HCT116 (cell line): ENCODE results near the gene NUMA1. TPM values are rescaled to one million over a fixed set of nuclear protein-coding genes. Genes with fewer than 3 reads are reported as not detected.
A peak's percentile ranks its signal among the peaks of the same experiment; 100 is the strongest.

ENCODE experiments used
- ATAC-seq: fragments of 200-7000 bp; cut with Tn5 transposase; 2 replicates; pipeline ENCODE4 v1.9.1; 2020; ENCODE audit warnings: mild to moderate bottlenecking, moderate library complexity
- BruUV-seq: library from RNA; stranded (reverse); fragments of 400-500 nt; replicated peaks from 2 replicates; lab custom pipeline; 2021; lab: Mats Ljungman, UMichigan
- CTCF ChIA-PET: fragments of 300-600 bp; sonication (Branson Sonifier 250); formaldehyde crosslinking; loops from one replicate; lab custom pipeline; 2021; ENCODE audit warnings: antibody characterized with exemption; lab: Charles Lee
- POLR2A ChIA-PET: fragments of 300-600, 350-600 bp; sonication (Branson Sonifier 250); formaldehyde crosslinking; loops from one replicate; lab custom pipeline; 2021; ENCODE audit warnings: antibody characterized with exemption; lab: Charles Lee
- RAD21 ChIA-PET, 2 experiments: fragments of 300-600 bp; sonication (Branson Sonifier 250); formaldehyde crosslinking; loops; one replicate each; lab custom pipeline; 2023; ENCODE audit warnings: low total read pairs in 2 of 2; ENCODE audit not compliant: uncharacterized antibody in 2 of 2, unreplicated experiment in 2 of 2, low non-redundant PET in 1 of 2; lab: Charles Lee
- DNase-seq: peaks from one replicate; pipeline ENCODE4 v3.0.0-alpha.2; 2010; ENCODE audit warnings: low read depth, low spot score
- H2AFZ ChIP-seq: fragments of 200-600 bp; shearing (Covaris generic), sonication (generic); 2 replicates; pipeline ENCODE4 v1.6.1; 2017; ENCODE audit warnings: low read depth, mixed run types, mixed read lengths, antibody characterized with exemption, low read length; ENCODE audit not compliant: poor library complexity, severe bottlenecking
- H3K27ac ChIP-seq: 2 replicates; pipeline ENCODE4 v1.5.1; 2012; ENCODE audit warnings: low read depth, low read length
- H3K27me3 ChIP-seq: fragments of 200-600 bp; sonication (generic); 2 replicates; pipeline ENCODE4 v1.6.1; 2016; ENCODE audit warnings: mixed run types, low read length, mixed read lengths; ENCODE audit not compliant: insufficient read depth
- H3K36me3 ChIP-seq, 2 experiments: fragments of 200-500 bp in 1 of 2; fragments of 200-600 bp in 1 of 2; sonication (Bioruptor generic) in 1 of 2; sonication (generic) in 1 of 2; 2 replicates each; pipeline versions ENCODE4 v1.5.1 to v1.6.1; 2014 to 2016; ENCODE audit warnings: low read length in 2 of 2, inconsistent platforms in 1 of 2, mixed read lengths in 1 of 2, mixed run types in 1 of 2; ENCODE audit not compliant: insufficient read depth in 2 of 2, control insufficient read depth in 1 of 2
- H3K4me1 ChIP-seq, 2 experiments: fragments of 200-600 bp in 1 of 2; sonication (generic) in 1 of 2; 2 replicates each; pipeline versions ENCODE4 v1.5.1 to v1.6.1; 2012 to 2017; ENCODE audit warnings: low read length in 2 of 2, inconsistent platforms in 1 of 2, mild to moderate bottlenecking in 1 of 2, mixed read lengths in 1 of 2, mixed run types in 1 of 2, moderate library complexity in 1 of 2; ENCODE audit not compliant: insufficient read depth in 2 of 2, control insufficient read depth in 1 of 2
- H3K4me2 ChIP-seq: fragments of 200-600 bp; sonication (generic); 2 replicates; pipeline ENCODE4 v1.6.1; 2017; ENCODE audit warnings: mixed run types, low read length, mixed read lengths
- H3K4me3 ChIP-seq, 2 experiments: fragments of 200-600 bp in 1 of 2; sonication (generic) in 1 of 2; replicated peaks in 1 of 2; 2 replicates each; pipeline ENCODE4 v1.5.1; 2011 to 2016; ENCODE audit warnings: low read length in 2 of 2, control low read depth in 1 of 2, low read depth in 1 of 2, mild to moderate bottlenecking in 1 of 2, mixed read lengths in 1 of 2, mixed run types in 1 of 2
- H3K79me2 ChIP-seq: fragments of 200-600 bp; sonication (generic); 2 replicates; pipeline ENCODE4 v1.6.1; 2017; ENCODE audit warnings: mild to moderate bottlenecking, mixed run types, low read length, moderate library complexity, mixed read lengths; ENCODE audit not compliant: insufficient read depth
- H3K9ac ChIP-seq: fragments of 200-600 bp; sonication (generic); 2 replicates; pipeline ENCODE4 v1.6.1; 2016; ENCODE audit warnings: low read length, mixed read lengths
- H3K9me2 ChIP-seq: fragments of 200-600 bp; sonication (generic), shearing (Covaris generic); 2 replicates; pipeline ENCODE4 v1.6.1; 2017; ENCODE audit warnings: mixed run types, mild to moderate bottlenecking, moderate library complexity; ENCODE audit not compliant: insufficient read depth
- H3K9me3 ChIP-seq, 2 experiments: fragments of 200-500 bp in 1 of 2; fragments of 200-600 bp in 1 of 2; sonication (Bioruptor generic) in 1 of 2; sonication (generic) in 1 of 2; 2 replicates each; pipeline ENCODE4 v1.6.1; 2014 to 2017; ENCODE audit warnings: low read length in 2 of 2, mixed read lengths in 2 of 2, inconsistent platforms in 1 of 2, low read depth in 1 of 2, mild to moderate bottlenecking in 1 of 2, mixed run types in 1 of 2, moderate library complexity in 1 of 2; ENCODE audit not compliant: control insufficient read depth in 1 of 2, insufficient read depth in 1 of 2
- H4K20me1 ChIP-seq: fragments of 200-600 bp; sonication (generic), shearing (Covaris generic); 2 replicates; pipeline ENCODE4 v1.6.1; 2017; ENCODE audit warnings: mixed run types, mild to moderate bottlenecking, moderate library complexity; ENCODE audit not compliant: insufficient read depth
- CBX3 ChIP-seq: IDR thresholded peaks from 2 replicates; pipeline ENCODE4 v1.6.1; 2012; ENCODE audit warnings: low read depth
- EGR1 ChIP-seq: IDR thresholded peaks from 2 replicates; pipeline ENCODE4 v1.6.1; 2012; ENCODE audit warnings: low read depth
- ELF1 ChIP-seq: IDR thresholded peaks from 2 replicates; pipeline ENCODE4 v1.6.1; 2012; ENCODE audit warnings: low read depth, borderline replicate concordance
- EZH2 ChIP-seq: fragments of 200-600 bp; sonication (generic); IDR thresholded peaks from 2 replicates; pipeline ENCODE4 v1.6.1; 2017; ENCODE audit warnings: antibody characterized with exemption, mixed run types
- EZH2phosphoT487 ChIP-seq: fragments of 200-600 bp; IDR thresholded peaks from 2 replicates; pipeline ENCODE4 v1.6.1; 2018; ENCODE audit warnings: antibody characterized with exemption, borderline replicate concordance
- FOSL1 ChIP-seq: IDR thresholded peaks from 2 replicates; pipeline ENCODE4 v1.6.1; 2012; ENCODE audit warnings: low read depth
- JUND ChIP-seq: IDR thresholded peaks from 2 replicates; pipeline ENCODE4 v1.6.1; 2012
- POLR2A ChIP-seq: IDR thresholded peaks from 2 replicates; pipeline ENCODE4 v1.7.0; 2011; ENCODE audit warnings: borderline replicate concordance; ENCODE audit not compliant: insufficient read depth, insufficient read length; ENCODE audit errors: extremely low read depth
- POLR2AphosphoS5 ChIP-seq: IDR thresholded peaks from 2 replicates; pipeline ENCODE4 v1.6.1; 2011; ENCODE audit warnings: mild to moderate bottlenecking, low read depth, low read length, moderate library complexity
- RAD21 ChIP-seq: IDR thresholded peaks from 2 replicates; pipeline ENCODE4 v1.6.1; 2012; ENCODE audit warnings: low read depth, mild to moderate bottlenecking
- SP1 ChIP-seq: IDR thresholded peaks from 2 replicates; pipeline ENCODE4 v1.6.1; 2012; ENCODE audit warnings: low read depth
- SRF ChIP-seq: IDR thresholded peaks from 2 replicates; pipeline ENCODE4 v1.6.1; 2012; ENCODE audit warnings: low read depth
- YY1 ChIP-seq: IDR thresholded peaks from 2 replicates; pipeline ENCODE4 v1.6.1; 2011; ENCODE audit warnings: low read length, low read depth, moderate library complexity, mild to moderate bottlenecking; ENCODE audit not compliant: insufficient replicate concordance; ENCODE audit errors: extremely low read depth
- ZFX ChIP-seq: fragments of 450-650 bp; IDR thresholded peaks from 2 replicates; pipeline ENCODE4 v1.6.1; 2017
- ZNF274 ChIP-seq: fragments of 200-500 bp; sonication (Bioruptor generic); IDR thresholded peaks from 2 replicates; pipeline ENCODE4 v1.6.1; 2014; ENCODE audit warnings: mild to moderate bottlenecking, low read depth, low read length, inconsistent platforms
- intact Hi-C: fragments of 100-400 bp; cut with micrococcal nuclease; formaldehyde crosslinking; loops from 2 replicates; pipeline ENCODE4 v1.10.0; 2022
- total RNA-seq: library from RNA; stranded (reverse); gene quantifications from one replicate; pipeline ENCODE4 v1.2.1, GENCODE V29; 2021; ENCODE audit not compliant: unreplicated experiment
- TF ChIP-seq, protein P1 (sequence below): IDR thresholded peaks from 2 replicates; pipeline ENCODE4 v1.6.1; 2012; ENCODE audit warnings: low read depth

The NUMA1 gene
- total RNA-seq, 1 experiment from 2014 or later = 133 TPM

- CTCF ChIA-PET = no interaction called here
Observed at GRCh38 chr11:72079819-72080325, 470 bp downstream of the NUMA1 start.

GRCh38 chr11:72078477-72078876 lies 1.9 kb downstream of the NUMA1 start:
- Histone ChIP-seq H3K36me3 (peaks cover 0 to 3% of the 10 kb centered on the region in 2 experiments; a peak in 1 of 4 replicates), H3K4me3 (peak overlapping the region; percentile 89 to 92), H4K20me1 (no peaks in the 10 kb centered on the region; the same call in 1 of the 2 replicates), H3K4me2 (peak overlapping the region; percentile 90), H2AFZ (no peak overlapping the region), H3K4me1 (peaks cover 5 to 46% of the 10 kb centered on the region in 2 experiments), H3K27me3 (no peaks in the 10 kb centered on the region), H3K9me2 (no peaks in the 10 kb centered on the region), H3K9ac (peak overlapping the region; percentile 83), H3K9me3 (no peaks in the 10 kb centered on the region), H3K27ac (no peak overlapping the region), H3K79me2 (peaks cover 64% of the 10 kb centered on the region)
- no peak for DNase-seq
- POLR2A ChIA-PET = interaction anchor here (2.0 kb wide), 1 partner anchor 34 kb away, joined by 4 read pairs; the partner anchor contains the start of gene ANAPC15
- CTCF ChIA-PET = no interaction called here
- no peak for ATAC-seq
- RAD21 ChIA-PET = interaction anchor here in 1 of 2 experiments (1.5 kb wide), 1 partner anchor 53 kb away, joined by 3 read pairs; no protein-coding TSS in a partner anchor
- BruUV-seq = no TSS peak
- intact Hi-C loops = loop anchor here (5.0 kb wide), 1 partner anchor 36 kb away; no protein-coding TSS in a partner anchor
- TF ChIP-seq RAD21 (no peak), EGR1 (no peak), EZH2 (no peak), SP1 (no peak), ZNF274 (no peak), JUND (no peak), ELF1 (no peak), SRF (no peak), EZH2phosphoT487 (no peak), FOSL1 (no peak), POLR2AphosphoS5 (no peak), ZFX (no peak), CBX3 (no peak)
- TF ChIP-seq, protein P1, sequence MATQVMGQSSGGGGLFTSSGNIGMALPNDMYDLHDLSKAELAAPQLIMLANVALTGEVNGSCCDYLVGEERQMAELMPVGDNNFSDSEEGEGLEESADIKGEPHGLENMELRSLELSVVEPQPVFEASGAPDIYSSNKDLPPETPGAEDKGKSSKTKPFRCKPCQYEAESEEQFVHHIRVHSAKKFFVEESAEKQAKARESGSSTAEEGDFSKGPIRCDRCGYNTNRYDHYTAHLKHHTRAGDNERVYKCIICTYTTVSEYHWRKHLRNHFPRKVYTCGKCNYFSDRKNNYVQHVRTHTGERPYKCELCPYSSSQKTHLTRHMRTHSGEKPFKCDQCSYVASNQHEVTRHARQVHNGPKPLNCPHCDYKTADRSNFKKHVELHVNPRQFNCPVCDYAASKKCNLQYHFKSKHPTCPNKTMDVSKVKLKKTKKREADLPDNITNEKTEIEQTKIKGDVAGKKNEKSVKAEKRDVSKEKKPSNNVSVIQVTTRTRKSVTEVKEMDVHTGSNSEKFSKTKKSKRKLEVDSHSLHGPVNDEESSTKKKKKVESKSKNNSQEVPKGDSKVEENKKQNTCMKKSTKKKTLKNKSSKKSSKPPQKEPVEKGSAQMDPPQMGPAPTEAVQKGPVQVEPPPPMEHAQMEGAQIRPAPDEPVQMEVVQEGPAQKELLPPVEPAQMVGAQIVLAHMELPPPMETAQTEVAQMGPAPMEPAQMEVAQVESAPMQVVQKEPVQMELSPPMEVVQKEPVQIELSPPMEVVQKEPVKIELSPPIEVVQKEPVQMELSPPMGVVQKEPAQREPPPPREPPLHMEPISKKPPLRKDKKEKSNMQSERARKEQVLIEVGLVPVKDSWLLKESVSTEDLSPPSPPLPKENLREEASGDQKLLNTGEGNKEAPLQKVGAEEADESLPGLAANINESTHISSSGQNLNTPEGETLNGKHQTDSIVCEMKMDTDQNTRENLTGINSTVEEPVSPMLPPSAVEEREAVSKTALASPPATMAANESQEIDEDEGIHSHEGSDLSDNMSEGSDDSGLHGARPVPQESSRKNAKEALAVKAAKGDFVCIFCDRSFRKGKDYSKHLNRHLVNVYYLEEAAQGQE = no peak

More at GRCh38 chr11:72079819-72080325, 470 bp downstream of the NUMA1 start:
- Histone ChIP-seq H4K20me1 (no peaks in the 10 kb centered on the region; the same call in 1 of the 2 replicates), H3K9ac (peak overlapping the region; percentile 83), H3K27ac (peak overlapping the region; percentile 59), H3K4me3 (peak overlapping the region; percentile 89 to 92), H2AFZ (no peak overlapping the region), H3K9me2 (no peaks in the 10 kb centered on the region), H3K4me1 (peaks cover 2 to 36% of the 10 kb centered on the region in 2 experiments; a peak in 3 of 4 replicates), H3K79me2 (peaks cover 53% of the 10 kb centered on the region), H3K4me2 (peak overlapping the region; percentile 90), H3K27me3 (no peaks in the 10 kb centered on the region), H3K9me3 (no peaks in the 10 kb centered on the region), H3K36me3 (peaks cover 0 to 3% of the 10 kb centered on the region in 2 experiments; a peak in 1 of 4 replicates)
- ATAC-seq (peak; percentile 52; the same call in 1 of the 2 replicates), DNase-seq (no peak)
- no peak for TF ChIP-seq YY1
- TF ChIP-seq POLR2A = no peak
- TF ChIP-seq POLR2AphosphoS5 = no peak
- TF ChIP-seq ZNF274 = no peak
- TF ChIP-seq ELF1 = no peak
- TF ChIP-seq CBX3 = no peak
- BruUV-seq = TSS peak; percentile 46
- RAD21 ChIA-PET = no interaction called here
- POLR2A ChIA-PET = interaction anchor here (0.8 kb wide), 1 partner anchor 1594 kb away, joined by 3 read pairs; no protein-coding TSS in a partner anchor
- intact Hi-C loops = loop anchor here (1.0 to 5.0 kb wide), 2 partner anchors 23 to 38 kb away; partner anchors contain the start of gene LAMTOR1
